OCI-M2 (cell line): ENCODE measurements around the gene CPSF7.
"Not testable (repeated sequence)": the region's sequence is repeated elsewhere in the genome, so short reads cannot be mapped to it uniquely, and the experiment has no call there.

Experiments
- DNase-seq: peaks from one replicate; lab custom pipeline; 2025; ENCODE audit not compliant: unreplicated experiment; lab: John Stamatoyannopoulos, UW

The CPSF7 gene

GRCh38 chr11:61384271-61385242 lies 45.2 kb downstream of the CPSF7 start:
- no peak for DNase-seq

DNA sequence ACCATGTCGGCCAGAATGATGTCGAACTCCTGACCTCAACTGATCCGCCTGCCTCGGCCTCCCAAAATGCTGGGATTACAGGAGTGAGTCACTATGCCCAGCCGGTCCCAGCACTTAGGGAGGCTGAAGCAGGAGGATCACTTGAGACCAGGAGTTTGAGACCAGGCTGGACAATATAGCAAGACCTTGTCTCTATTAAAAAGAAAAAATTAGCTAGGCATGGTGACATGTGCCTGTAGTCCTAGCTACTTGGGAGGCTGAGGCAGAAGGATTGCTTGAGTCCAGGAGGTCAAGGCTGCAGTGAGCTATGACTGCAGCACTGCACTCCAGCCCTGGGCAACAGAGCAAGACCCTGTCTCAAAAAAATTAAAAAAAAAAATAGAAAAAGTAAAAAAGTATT lies 45.9 kb downstream of the CPSF7 start:
- not testable (repeated sequence) for DNase-seq

- DNase-seq, result no peak
These were observed 48.9 kb downstream of the CPSF7 start for GRCh38 chr11:61380884-61381283.

DNA sequence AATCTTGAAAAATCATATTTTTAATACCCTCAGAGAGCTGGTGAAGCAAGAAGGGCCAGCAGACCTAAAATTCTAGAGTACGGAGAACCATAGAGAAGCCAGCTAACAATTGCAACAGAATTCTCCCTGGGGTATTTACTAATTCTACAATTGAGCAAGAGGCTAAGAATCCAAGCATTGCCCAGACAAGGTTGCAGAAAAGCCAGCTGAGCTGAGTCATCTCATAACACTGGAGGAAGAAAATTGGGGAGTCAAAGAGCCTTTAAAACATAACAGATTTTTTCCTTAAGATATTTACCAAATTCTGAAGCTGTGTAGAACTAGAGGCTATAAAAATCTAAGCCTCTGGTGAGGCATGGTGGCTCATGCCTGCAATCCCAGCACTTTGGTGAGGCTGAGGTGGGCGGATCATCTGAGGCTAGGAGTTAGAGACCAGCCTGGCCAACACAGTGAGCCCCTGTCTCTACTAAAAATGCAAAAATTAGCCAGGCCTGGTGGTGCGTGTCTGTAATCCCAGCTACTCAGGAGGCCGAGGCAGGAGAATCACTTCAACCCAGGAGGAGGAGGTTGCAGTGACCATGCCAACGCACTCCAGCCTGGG lies 51.0 kb downstream of the CPSF7 start:
- no peak for DNase-seq

- DNase-seq, result no peak
These were observed 52.2 kb downstream of the CPSF7 start for GRCh38 chr11:61377461-61378160.

GRCh38 chr11:61375761-61376108 lies 54.0 kb downstream of the CPSF7 start:
- DNase-seq, result no peak

DNA sequence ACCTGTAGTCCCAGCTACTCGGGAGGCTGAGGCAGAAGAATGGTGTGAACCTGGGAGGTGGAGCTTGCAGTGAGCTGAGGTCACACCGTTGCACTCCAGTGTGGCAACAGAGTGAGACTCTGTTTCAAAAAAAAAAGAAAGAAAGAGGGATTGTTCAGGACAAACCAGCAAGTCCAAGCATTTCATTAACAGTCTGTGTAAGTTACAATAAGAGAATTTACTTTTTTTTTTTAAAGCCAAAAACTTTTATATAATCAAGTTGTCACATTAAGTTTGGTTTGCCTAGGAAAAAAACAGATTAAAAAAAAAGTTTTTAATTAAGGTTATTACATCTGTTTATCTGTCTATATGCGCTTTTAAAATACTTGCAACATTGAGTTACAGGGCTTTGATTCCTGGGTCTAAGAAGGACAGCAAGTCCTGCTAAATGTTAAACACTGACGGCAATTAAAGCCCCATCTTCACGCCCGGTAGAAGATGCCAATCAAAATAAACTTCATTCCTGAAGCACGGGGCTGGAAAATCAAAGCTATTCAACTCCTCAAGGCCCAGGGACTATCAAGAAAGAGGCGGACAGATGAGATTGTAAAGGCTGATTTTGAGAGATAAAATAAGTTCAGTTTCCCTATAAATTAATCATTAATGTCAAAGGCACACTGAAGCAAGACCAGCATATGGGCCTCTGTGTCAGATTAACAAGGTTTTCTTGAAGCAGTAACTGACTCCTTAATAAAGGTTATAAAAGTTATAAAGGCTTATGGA lies 56.9 kb downstream of the CPSF7 start:
- DNase-seq, result no peak

- no peak for DNase-seq
These were observed 59.3 kb downstream of the CPSF7 start for GRCh38 chr11:61370349-61371005.

- no peak for DNase-seq
These were observed 60.1 kb downstream of the CPSF7 start for GRCh38 chr11:61369372-61370348.

DNA sequence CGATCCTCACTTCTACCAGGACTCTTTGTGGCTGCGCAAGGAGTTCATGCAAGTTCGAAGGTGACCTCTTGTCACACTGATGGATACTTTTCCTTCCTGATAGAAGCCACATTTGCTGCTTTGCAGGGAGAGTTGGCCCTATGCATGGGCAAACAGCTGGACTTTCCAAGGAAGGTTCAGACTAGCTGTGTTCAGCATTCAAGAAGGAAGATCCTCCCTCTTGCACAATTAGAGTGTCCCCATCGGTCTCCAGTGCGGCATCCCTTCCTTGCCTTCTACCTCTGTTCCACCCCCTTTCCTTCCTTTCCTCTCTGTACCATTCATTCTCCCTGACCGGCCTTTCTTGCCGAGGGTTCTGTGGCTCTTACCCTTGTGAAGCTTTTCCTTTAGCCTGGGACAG lies 61.1 kb downstream of the CPSF7 start:
- no peak for DNase-seq

GRCh38 chr11:61367406-61367805 lies 62.4 kb downstream of the CPSF7 start:
- DNase-seq, result no peak

- DNase-seq, result no peak
These were observed 65.6 kb downstream of the CPSF7 start for GRCh38 chr11:61364012-61364675.

DNA sequence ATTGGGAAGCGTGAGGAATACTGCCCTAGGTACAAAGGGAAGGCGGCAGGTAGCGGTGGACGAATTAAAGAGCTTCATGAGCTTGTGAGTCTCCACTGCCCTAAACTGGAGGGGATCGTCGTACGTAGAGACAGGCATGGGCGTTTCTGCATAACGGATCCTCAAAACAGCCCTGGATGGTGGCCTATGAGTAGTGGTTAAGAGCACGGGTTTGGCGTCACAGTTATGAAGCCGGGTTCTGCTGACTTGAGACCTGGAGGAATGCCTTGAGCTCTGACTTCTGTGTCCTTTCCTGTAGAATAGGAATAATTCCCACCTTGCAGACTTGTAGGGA lies 67.3 kb downstream of the CPSF7 start:
- no peak for DNase-seq

GRCh38 chr11:61361741-61362541 lies 67.8 kb downstream of the CPSF7 start, which contains the start of the genes CYB561A3 and TMEM138:
CYB561A3 (minus strand) TSS chr11:61361882; CDS start chr11:61356713, 5,169 bp downstream.
TMEM138 (plus strand) TSS chr11:61362374; CDS start chr11:61364391, 2,017 bp downstream.
- DNase-seq, result peak; percentile 63

DNA sequence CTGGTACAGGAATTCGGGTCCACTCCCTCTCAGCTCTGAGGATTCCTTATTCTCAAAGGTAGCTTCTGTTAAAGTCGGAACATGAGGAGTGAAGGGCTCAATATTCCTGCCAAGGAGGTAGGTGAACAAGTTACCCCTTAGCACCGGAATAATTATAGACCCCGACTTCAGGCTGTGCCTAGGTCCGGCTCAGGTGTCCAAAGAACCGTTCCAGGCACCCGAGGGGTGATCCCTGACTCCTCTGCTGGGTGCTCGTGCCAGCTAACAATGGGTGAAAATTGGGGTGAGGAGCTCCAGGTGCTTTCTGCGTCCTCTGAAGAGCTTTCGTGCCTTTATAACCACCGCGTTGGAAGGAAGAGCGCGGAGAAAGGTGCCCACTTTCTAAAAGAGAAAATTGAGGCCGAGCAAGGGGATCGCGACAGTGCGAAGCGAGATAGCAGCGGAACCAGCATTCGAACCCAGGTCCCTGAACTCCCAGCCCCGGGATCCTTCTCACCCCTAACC lies 68.5 kb downstream of the CPSF7 start:
- no peak for DNase-seq

DNA sequence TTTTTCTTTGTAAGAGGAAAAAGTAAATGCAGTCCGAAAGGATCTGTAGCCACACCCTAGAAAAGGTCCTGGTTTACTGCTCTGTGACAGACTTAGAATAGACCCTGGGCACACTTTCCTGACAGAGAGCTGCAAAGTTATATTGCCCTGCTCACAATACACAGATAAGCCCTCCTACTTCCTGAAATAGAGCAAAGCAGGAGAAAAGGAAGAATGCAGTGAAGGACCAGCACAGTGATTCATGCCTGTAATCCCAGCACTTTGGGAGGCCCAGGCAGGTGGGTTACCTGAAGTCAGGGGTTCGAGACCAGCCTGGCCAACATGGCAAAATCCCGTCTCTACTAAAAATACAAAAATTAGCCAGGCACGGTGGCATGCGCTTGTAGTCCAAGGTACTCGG lies 70.3 kb downstream of the CPSF7 start:
- DNase-seq, result no peak

GRCh38 chr11:61358566-61358965 lies 71.2 kb downstream of the CPSF7 start:
- DNase-seq, result no peak

DNA sequence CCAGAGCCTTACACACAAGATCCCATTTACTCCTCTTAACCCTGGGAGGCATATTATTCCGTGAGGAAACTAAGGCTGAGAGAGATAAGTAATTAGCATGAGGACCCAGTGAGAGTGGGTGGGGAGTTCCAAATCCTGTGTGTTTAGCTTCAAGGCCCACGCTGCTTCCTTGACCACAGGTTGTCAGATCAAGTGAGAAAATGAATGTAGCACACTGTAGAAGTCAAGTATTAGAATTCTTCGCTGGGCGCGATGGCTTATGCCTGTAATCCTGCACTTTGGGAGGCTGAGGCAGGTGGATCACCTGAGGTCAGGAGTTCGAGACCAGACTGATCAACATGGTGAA lies 71.9 kb downstream of the CPSF7 start:
- DNase-seq, result no peak
